H9 (cell line): ENCODE data around the gene LRP8. TPM values are rescaled to one million over a fixed set of nuclear protein-coding genes. Genes with fewer than 3 reads are reported as not detected.

ENCODE experiments used
- DNase-seq: peaks from one replicate; pipeline ENCODE4 v3.0.0-alpha.2; 2017
- H2AFZ ChIP-seq: one replicate; pipeline ENCODE4 v1.6.1; 2013; ENCODE audit warnings: mild to moderate bottlenecking, low read length, control low read depth, moderate library complexity
- H2AK5ac ChIP-seq: 2 replicates; pipeline ENCODE4 v1.6.1; 2013; ENCODE audit warnings: low read length, control low read depth, mixed read lengths; ENCODE audit not compliant: insufficient read length
- H2BK120ac ChIP-seq: one replicate; pipeline ENCODE4 v1.6.1; 2013; ENCODE audit warnings: low read depth, mild to moderate bottlenecking, low read length, control low read depth, inconsistent platforms; ENCODE audit not compliant: poor library complexity, severe bottlenecking
- H2BK12ac ChIP-seq: 2 replicates; pipeline ENCODE4 v1.6.1; 2013; ENCODE audit warnings: low read length, control low read depth, mixed read lengths, low read depth; ENCODE audit not compliant: insufficient read length
- H2BK15ac ChIP-seq: 2 replicates; pipeline ENCODE4 v1.6.1; 2013; ENCODE audit warnings: low read depth, low read length, control low read depth
- H2BK20ac ChIP-seq: one replicate; pipeline ENCODE4 v1.6.1; 2013; ENCODE audit warnings: low read depth, mild to moderate bottlenecking, low read length, control low read depth, inconsistent platforms; ENCODE audit not compliant: poor library complexity, severe bottlenecking
- H2BK5ac ChIP-seq: 2 replicates; pipeline ENCODE4 v1.6.1; 2013; ENCODE audit warnings: low read length, control low read depth, mixed read lengths; ENCODE audit not compliant: insufficient read length
- H3K14ac ChIP-seq: 2 replicates; pipeline ENCODE4 v1.6.1; 2013; ENCODE audit warnings: low read length, control low read depth; ENCODE audit not compliant: insufficient read depth
- H3K18ac ChIP-seq: 2 replicates; pipeline ENCODE4 v1.6.1; 2013; ENCODE audit warnings: low read depth, mild to moderate bottlenecking, mixed read lengths, low read length, control low read depth; ENCODE audit not compliant: insufficient read length
- H3K23ac ChIP-seq: 2 replicates; pipeline ENCODE4 v1.6.1; 2013; ENCODE audit warnings: low read length, control low read depth, mixed read lengths, low read depth; ENCODE audit not compliant: insufficient read length
- H3K23me2 ChIP-seq: 2 replicates; pipeline ENCODE4 v1.6.1; 2013; ENCODE audit warnings: low read depth, mild to moderate bottlenecking, mixed read lengths, low read length, control low read depth; ENCODE audit not compliant: insufficient read length, poor library complexity, severe bottlenecking
- H3K27ac ChIP-seq: 2 replicates; pipeline ENCODE4 v1.5.1; 2013; ENCODE audit warnings: low read length, control low read depth, mixed read lengths, low read depth; ENCODE audit not compliant: insufficient read length
- H3K27me3 ChIP-seq: 2 replicates; pipeline ENCODE4 v1.6.1; 2013; ENCODE audit warnings: low read length, control low read depth, inconsistent platforms; ENCODE audit not compliant: insufficient read depth
- H3K4ac ChIP-seq: 2 replicates; pipeline ENCODE4 v1.6.1; 2013; ENCODE audit warnings: low read depth, mild to moderate bottlenecking, control low read depth, inconsistent platforms, low read length, moderate library complexity
- H3K4me1 ChIP-seq: 2 replicates; pipeline ENCODE4 v1.6.1; 2013; ENCODE audit warnings: low read length, control low read depth, inconsistent platforms; ENCODE audit not compliant: insufficient read depth
- H3K4me2 ChIP-seq: 2 replicates; pipeline ENCODE4 v1.6.1; 2013; ENCODE audit warnings: low read length, control low read depth, mixed read lengths; ENCODE audit not compliant: insufficient read length, insufficient read depth
- H3K56ac ChIP-seq: 2 replicates; pipeline ENCODE4 v1.6.1; 2013; ENCODE audit warnings: low read depth, mild to moderate bottlenecking, mixed read lengths, low read length, control low read depth; ENCODE audit not compliant: insufficient read length
- H3K79me1 ChIP-seq: 2 replicates; pipeline ENCODE4 v1.6.1; 2013; ENCODE audit warnings: low read depth, mild to moderate bottlenecking, moderate library complexity, low read length, control low read depth, inconsistent platforms; ENCODE audit not compliant: insufficient read depth, poor library complexity, severe bottlenecking
- H3K79me2 ChIP-seq: 2 replicates; pipeline ENCODE4 v1.6.1; 2013; ENCODE audit warnings: low read length, control low read depth, inconsistent platforms; ENCODE audit not compliant: insufficient read depth
- H3K9ac ChIP-seq: 2 replicates; pipeline ENCODE4 v1.6.1; 2013; ENCODE audit warnings: low read length, control low read depth, mixed read lengths; ENCODE audit not compliant: insufficient read length; ENCODE audit errors: extremely low read depth
- H3K9me3 ChIP-seq: one replicate; pipeline ENCODE4 v1.6.1; 2013; ENCODE audit warnings: low read depth, low read length, inconsistent platforms; ENCODE audit not compliant: control insufficient read depth
- H3T11ph ChIP-seq: one replicate; pipeline ENCODE4 v1.6.1; 2013; ENCODE audit warnings: mild to moderate bottlenecking, low read length, control low read depth, inconsistent platforms
- H4K20me1 ChIP-seq: one replicate; pipeline ENCODE4 v1.6.1; 2013; ENCODE audit not compliant: control insufficient read depth, insufficient read length, insufficient read depth
- H4K5ac ChIP-seq: 2 replicates; pipeline ENCODE4 v1.6.1; 2013; ENCODE audit warnings: low read depth, mild to moderate bottlenecking, mixed read lengths, low read length, control low read depth; ENCODE audit not compliant: insufficient read length
- H4K8ac ChIP-seq: replicated peaks from 2 replicates; pipeline ENCODE4 v1.6.1; 2013; ENCODE audit warnings: low read length, control low read depth, mixed read lengths, low read depth; ENCODE audit not compliant: insufficient read length
- H4K91ac ChIP-seq: 2 replicates; pipeline ENCODE4 v1.6.1; 2013; ENCODE audit warnings: low read depth, mild to moderate bottlenecking, moderate library complexity, mixed read lengths, low read length, control low read depth; ENCODE audit not compliant: insufficient read length
- H3K27ac Mint-ChIP-seq, 3 experiments: 2 replicates in 2 of 3; 3 replicates in 1 of 3; pipeline ENCODE4 v1.8.0; 2020 to 2021; ENCODE audit warnings: mixed read lengths in 3 of 3, mild to moderate bottlenecking in 1 of 3, moderate library complexity in 1 of 3
- H3K27me3 Mint-ChIP-seq: 2 replicates; pipeline ENCODE4 v1.8.0; 2021; ENCODE audit warnings: low read depth, mild to moderate bottlenecking, moderate library complexity, mixed read lengths
- H3K36me3 Mint-ChIP-seq, 3 experiments: 2 replicates in 2 of 3; 3 replicates in 1 of 3; pipeline ENCODE4 v1.8.0; 2020 to 2021; ENCODE audit warnings: low read depth in 3 of 3, mixed read lengths in 3 of 3; ENCODE audit not compliant: insufficient read depth in 1 of 3
- H3K4me1 Mint-ChIP-seq, 2 experiments: 2 replicates each; pipeline ENCODE4 v1.8.0; 2020; ENCODE audit warnings: mixed read lengths in 2 of 2
- H3K4me3 Mint-ChIP-seq, 2 experiments: 2 replicates in 1 of 2; 3 replicates in 1 of 2; pipeline ENCODE4 v1.8.0; 2020 to 2021; ENCODE audit warnings: mild to moderate bottlenecking in 2 of 2, mixed read lengths in 2 of 2, moderate library complexity in 1 of 2
- H3K9me3 Mint-ChIP-seq, 2 experiments: 2 replicates in 1 of 2; 3 replicates in 1 of 2; pipeline ENCODE4 v1.8.0; 2020; ENCODE audit warnings: mild to moderate bottlenecking in 2 of 2, mixed read lengths in 2 of 2, moderate library complexity in 1 of 2
- CTCF ChIP-seq: fragments of 200-600 bp; sonication (generic); conservative IDR thresholded peaks from 3 replicates; pipeline ENCODE4 v1.8.0; 2021; ENCODE audit warnings: antibody characterized with exemption, mild to moderate bottlenecking
- WGBS: extraction: QIAGEN DNeasy Blood & Tissue Kit; methylation state at CpG from one replicate; pipeline ENCODE4 v1.1.7; 2013; ENCODE audit warnings: missing lambda C conversion rate, low lambda C conversion rate, mixed read lengths; ENCODE audit not compliant: insufficient read length; ENCODE audit errors: extremely low coverage; 5-methylcytosine and 5-hydroxymethylcytosine counted together
- total RNA-seq: library from RNA; stranded (reverse); gene quantifications from 2 replicates; pipeline ENCODE4 v1.2.1, GENCODE V29; 2021

Gene LRP8
- total RNA-seq, 1 experiment from 2014 or later, result 78.6 TPM

GRCh38 chr1:53264048-53264447 is 63.8 kb downstream of the LRP8 start:
- no peak for TF ChIP-seq CTCF
- Histone ChIP-seq H3K4me2 (no peak overlapping the region), H2BK120ac (no peak overlapping the region), H4K5ac (no peak overlapping the region), H2AK5ac (no peak overlapping the region), H3K23ac (no peak overlapping the region), H2AFZ (no peak overlapping the region), H4K8ac (no peak overlapping the region), H3K79me2 (no peaks in the 10 kb centered on the region), H4K91ac (no peak overlapping the region), H2BK5ac (no peak overlapping the region), H2BK15ac (no peak overlapping the region), H3K4me1 (no peaks in the 10 kb centered on the region), H3K27ac (no peak overlapping the region), H3K18ac (no peak overlapping the region), H3K27me3 (no peaks in the 10 kb centered on the region), H2BK20ac (no peak overlapping the region), H3K9ac (no peak overlapping the region), H3K9me3 (no peaks in the 10 kb centered on the region), H3K56ac (no peak overlapping the region), H2BK12ac (no peak overlapping the region), H3K4ac (no peak overlapping the region), H4K20me1 (no peaks in the 10 kb centered on the region), H3K14ac (no peak overlapping the region), H3K23me2 (no peaks in the 10 kb centered on the region), H3K79me1 (no peaks in the 10 kb centered on the region), H3T11ph (no peak overlapping the region)
- Mint-ChIP-seq H3K4me3 (no peak overlapping the region), H3K9me3 (no peaks in the 10 kb centered on the region), H3K27ac (no peak overlapping the region), H3K27me3 (no peaks in the 10 kb centered on the region), H3K4me1 (no peaks in the 10 kb centered on the region), H3K36me3 (peaks cover 51 to 97% (median 76%) of the 10 kb centered on the region in 3 experiments; a peak in 6 of 7 replicates)
- no CpG with 5 or more reads among the region's 11 CpGs for WGBS
- DNase-seq, result no peak
